Stomach smooth muscle (tissue), 2 donors: ENCODE results near the gene CPLANE1.

ENCODE experiments used
- H3K27ac ChIP-seq: one replicate; pipeline ENCODE4 v1.7.0; 2013; ENCODE audit warnings: mild to moderate bottlenecking, low read length, inconsistent platforms
- H3K27me3 ChIP-seq, 2 donors: one replicate each; pipeline ENCODE4 v1.7.0; 2013; ENCODE audit warnings: low read length in 2 of 2; ENCODE audit not compliant: insufficient read depth in 2 of 2, control insufficient read depth in 1 of 2
- H3K36me3 ChIP-seq, 2 donors: one replicate each; pipeline ENCODE4 v1.7.0; 2013; ENCODE audit warnings: low read length in 2 of 2; ENCODE audit not compliant: control insufficient read depth in 2 of 2, insufficient read depth in 2 of 2
- H3K4me1 ChIP-seq: one replicate; pipeline ENCODE4 v1.7.0; 2013; ENCODE audit warnings: low read length; ENCODE audit not compliant: control insufficient read depth, insufficient read depth
- H3K4me3 ChIP-seq, 2 donors: one replicate each; pipeline ENCODE4 v1.7.0; 2013; ENCODE audit warnings: low read length in 2 of 2
- H3K9ac ChIP-seq, 2 donors: one replicate each; pipeline ENCODE4 v1.7.0; 2013; ENCODE audit warnings: low read length in 2 of 2, mild to moderate bottlenecking in 1 of 2
- H3K9me3 ChIP-seq, 2 donors: one replicate each; pipeline ENCODE4 v1.7.0; 2013; ENCODE audit warnings: low read length in 2 of 2; ENCODE audit not compliant: control insufficient read depth in 2 of 2
- donor health status: healthy.
- donor health status: Pancreatic carcinoma.

Gene CPLANE1

DNA sequence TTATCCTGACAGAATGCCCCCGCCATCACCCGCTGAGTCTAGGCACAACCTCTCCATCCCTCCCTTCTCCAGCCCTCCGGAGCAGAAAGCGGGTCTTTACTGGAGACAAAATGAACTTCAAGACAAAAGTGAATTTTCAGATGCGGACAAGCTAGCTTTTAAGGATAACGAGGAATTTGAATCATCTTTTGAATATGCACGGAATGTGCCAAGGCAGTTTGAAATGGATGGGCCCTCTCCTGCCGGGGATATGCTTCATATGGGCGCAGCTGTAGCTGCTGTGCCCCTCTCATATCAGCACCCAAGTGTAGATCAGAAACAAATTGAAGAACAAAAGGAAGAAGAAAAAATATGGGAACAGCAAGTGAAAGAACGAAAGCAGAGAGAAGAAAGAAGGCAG, 37.5 kb downstream of the CPLANE1 start:
- peaks cover 18 to 22% of the 10 kb centered on the region in 2 donors for H3K36me3 ChIP-seq
- no peak overlapping the region for H3K4me3 ChIP-seq

DNA sequence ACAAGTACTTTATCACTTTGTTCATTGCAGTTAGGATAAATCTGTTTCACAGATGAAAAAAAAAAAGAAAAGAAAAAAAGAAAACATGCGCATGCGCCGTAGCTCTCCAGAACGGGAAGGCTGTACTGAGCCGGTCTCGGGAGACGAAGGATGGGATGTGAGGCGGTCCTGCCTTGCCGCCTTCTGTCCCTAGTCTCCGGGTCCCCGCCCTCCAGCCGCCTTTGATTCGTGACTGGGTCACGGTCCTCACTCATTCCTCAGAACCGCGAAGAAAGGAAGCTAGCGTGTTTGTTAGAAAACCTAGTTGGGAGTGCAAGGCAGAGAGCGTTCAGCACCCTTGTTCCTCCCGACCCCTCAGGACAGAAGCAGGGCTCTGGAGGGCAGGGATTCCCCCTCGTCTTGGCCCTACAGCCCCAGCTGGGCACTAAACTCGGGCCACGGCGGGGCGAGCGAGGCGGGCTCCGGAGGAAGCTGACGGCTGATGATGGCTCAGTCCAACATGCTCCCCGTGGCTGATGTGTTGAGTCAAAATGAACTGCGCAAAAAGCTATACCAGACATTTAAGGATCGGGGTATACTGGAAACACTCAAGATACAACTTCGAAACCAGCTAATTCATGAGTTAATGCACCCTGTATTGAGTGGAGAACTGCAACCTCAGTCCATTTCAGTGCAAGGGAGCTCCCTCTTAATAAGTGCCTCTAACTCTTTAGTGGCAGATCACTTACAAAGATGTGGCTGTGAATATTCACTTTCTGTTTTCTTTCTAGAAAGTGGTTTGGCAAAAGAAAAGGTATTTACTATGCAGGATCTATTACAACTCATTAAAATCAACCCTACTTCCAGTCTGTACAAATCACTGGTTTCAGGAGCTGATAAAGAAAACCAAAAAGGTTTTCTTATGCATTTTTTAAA, 40.0 kb downstream of the CPLANE1 start:
- Histone ChIP-seq H3K4me3 (peak overlapping the region in 1 of 2 donors; percentile 40), H3K4me1 (no peaks in the 10 kb centered on the region), H3K27me3 (no peaks in the 10 kb centered on the region), H3K9me3 (no peaks in the 10 kb centered on the region), H3K9ac (no peak overlapping the region), H3K27ac (no peak overlapping the region), H3K36me3 (peaks cover 9 to 15% of the 10 kb centered on the region in 2 donors)

More for the DNA sequence above, 37.5 kb downstream of the CPLANE1 start:
- H3K9me3 ChIP-seq, result no peaks in the 10 kb centered on the region
- no peak overlapping the region for H3K27ac ChIP-seq
- no peaks in the 10 kb centered on the region for H3K27me3 ChIP-seq
- H3K9ac ChIP-seq, result no peak overlapping the region
- no peaks in the 10 kb centered on the region for H3K4me1 ChIP-seq

DNA sequence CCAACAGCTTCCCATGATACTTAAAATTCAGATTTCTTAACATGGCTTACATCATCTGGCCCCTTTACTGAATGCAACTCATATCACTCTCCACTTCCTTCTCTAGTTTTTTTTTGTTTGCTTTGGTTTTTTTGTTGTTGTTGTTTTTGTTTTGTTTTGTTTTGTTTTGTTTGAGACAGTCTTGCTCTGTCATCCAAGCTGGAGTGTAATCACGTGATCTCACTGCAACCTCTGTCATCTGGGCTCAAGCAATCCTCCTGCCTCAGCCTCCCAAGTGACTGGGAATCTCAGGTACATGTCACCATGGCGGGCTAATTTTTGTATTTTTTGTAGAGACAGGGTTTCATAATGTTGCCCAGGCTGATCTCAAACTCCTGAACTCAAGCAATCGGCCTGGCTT, 41.4 kb downstream of the CPLANE1 start:
- Histone ChIP-seq H3K9me3 (no peaks in the 10 kb centered on the region), H3K9ac (no peak overlapping the region), H3K27me3 (no peaks in the 10 kb centered on the region), H3K4me1 (no peaks in the 10 kb centered on the region), H3K36me3 (peaks cover 10 to 12% of the 10 kb centered on the region in 2 donors), H3K4me3 (no peak overlapping the region), H3K27ac (no peak overlapping the region)

DNA sequence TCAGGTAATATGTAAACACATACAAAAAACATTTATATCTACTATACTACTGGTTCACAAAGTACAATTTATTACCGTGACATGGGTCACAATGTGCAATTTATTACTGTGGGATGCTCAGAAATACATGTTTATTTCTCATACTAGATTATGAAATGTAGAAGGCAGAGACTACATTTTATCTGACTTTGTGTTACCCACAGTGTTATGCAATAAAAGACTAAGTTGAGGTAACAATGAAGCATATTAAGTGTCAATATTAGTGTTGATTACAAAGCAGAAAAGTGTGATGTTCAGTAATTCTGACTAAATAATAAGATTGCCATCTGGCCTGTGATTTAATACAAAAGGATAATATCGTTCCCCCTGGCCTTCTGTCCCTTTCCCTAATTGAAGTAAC, 42.4 kb downstream of the CPLANE1 start:
- Histone ChIP-seq H3K9ac (no peak overlapping the region), H3K4me1 (no peaks in the 10 kb centered on the region), H3K9me3 (no peaks in the 10 kb centered on the region), H3K27ac (no peak overlapping the region), H3K36me3 (peaks cover 6 to 7% of the 10 kb centered on the region in 2 donors), H3K4me3 (no peak overlapping the region), H3K27me3 (no peaks in the 10 kb centered on the region)

DNA sequence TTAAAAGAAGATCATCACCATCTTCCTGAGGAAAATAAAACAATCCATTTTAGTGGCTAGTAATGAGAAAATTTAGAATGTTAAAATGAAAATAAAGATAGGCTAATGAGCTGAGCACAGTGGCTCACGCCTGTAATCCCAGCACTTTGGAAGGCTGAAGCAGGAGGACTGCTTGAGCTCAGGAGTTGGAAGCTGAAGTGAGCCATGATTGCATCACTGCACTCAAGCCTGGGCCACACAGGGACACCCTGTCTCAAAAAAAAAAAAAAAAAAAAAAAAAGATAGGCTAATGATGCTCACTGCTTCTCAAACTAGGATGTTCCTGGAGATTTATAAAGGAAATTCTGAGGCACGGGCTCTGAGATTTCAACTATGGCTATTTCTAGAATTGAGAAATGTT, 50.3 kb downstream of the CPLANE1 start:
- Histone ChIP-seq H3K36me3 (peaks cover 12 to 26% of the 10 kb centered on the region in 2 donors), H3K27me3 (no peaks in the 10 kb centered on the region), H3K27ac (no peak overlapping the region), H3K4me3 (no peak overlapping the region), H3K4me1 (no peaks in the 10 kb centered on the region), H3K9me3 (no peaks in the 10 kb centered on the region), H3K9ac (no peak overlapping the region)

DNA sequence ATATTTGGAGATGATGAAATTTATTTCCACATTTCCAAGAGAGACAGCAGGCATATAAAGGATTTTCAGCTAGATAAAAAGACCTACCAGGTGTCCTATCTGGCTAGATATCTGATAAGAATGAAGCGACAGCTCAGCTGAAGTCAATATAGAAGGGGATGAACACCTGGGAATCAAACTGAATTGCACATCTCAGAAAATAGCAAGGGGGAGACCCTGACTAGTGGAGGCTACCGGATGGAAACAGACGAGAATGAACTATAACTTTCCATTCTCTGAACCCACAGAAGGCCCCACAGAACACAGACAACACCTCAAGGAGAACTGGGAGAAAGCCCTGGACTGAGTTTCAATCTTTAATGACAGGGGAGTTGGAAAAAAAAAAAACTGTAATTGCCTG, 51.1 kb downstream of the CPLANE1 start:
- H3K27me3 ChIP-seq, result no peaks in the 10 kb centered on the region
- H3K27ac ChIP-seq, result no peak overlapping the region
- H3K4me3 ChIP-seq, result no peak overlapping the region
- H3K4me1 ChIP-seq, result no peaks in the 10 kb centered on the region
- peaks cover 7 to 26% of the 10 kb centered on the region in 2 donors for H3K36me3 ChIP-seq
- no peak overlapping the region for H3K9ac ChIP-seq
- no peaks in the 10 kb centered on the region for H3K9me3 ChIP-seq

DNA sequence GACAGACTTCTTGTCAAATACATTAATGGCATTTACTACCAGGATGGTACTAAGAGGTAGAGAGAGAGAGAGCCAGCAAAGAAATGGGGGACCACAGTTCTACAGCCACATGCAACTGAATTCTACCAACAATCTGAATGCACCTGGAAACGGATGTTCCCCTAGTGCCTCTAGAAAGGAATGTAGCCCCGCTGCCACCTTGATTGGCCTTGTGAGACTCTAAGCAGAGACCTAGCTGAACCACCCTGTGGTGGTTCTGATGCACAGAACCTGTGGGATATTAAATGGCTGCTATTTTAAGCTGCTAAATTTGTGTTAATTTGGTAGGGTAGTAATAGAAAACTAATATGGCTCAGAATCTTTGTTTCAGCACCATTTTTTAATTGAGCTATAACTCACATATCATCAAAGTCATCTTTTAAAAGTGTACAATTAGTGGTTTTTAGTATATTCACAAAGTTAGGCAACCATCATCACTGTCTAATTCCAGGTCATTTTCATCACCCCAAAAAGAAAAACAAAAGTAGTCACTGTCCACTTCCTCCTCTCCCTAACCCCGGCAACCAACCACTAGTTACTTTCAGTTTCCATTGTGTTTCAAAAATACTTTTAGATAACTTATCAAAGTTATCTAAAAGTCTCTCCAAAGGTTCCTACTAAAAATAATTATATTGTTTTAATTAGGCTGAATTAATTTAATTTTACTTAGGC, 51.7 kb downstream of the CPLANE1 start:
- peaks cover 8 to 26% of the 10 kb centered on the region in 2 donors for H3K36me3 ChIP-seq
- no peak overlapping the region for H3K27ac ChIP-seq
- no peak overlapping the region for H3K4me3 ChIP-seq

DNA sequence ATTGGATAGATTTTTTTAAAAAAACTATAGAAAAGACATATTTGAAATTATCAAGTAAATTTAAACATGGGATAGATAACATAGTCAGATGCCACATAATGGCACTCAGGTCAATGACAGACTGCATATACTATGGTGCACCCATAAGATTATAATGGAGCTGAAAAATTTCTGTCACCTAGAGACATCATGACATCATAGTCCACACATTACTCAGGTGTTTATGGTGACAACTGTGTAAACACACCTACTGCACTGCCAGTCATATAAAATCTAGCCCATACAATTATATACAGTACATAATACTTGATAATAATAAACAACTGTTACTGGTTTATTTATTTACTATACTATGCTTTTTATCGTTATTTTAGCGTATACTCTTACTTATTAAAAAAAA, 58.6 kb downstream of the CPLANE1 start:
- no peaks in the 10 kb centered on the region for H3K4me1 ChIP-seq
- no peak overlapping the region for H3K4me3 ChIP-seq
- H3K27me3 ChIP-seq, result no peaks in the 10 kb centered on the region
- peaks cover 6 to 16% of the 10 kb centered on the region in 2 donors for H3K36me3 ChIP-seq
- H3K27ac ChIP-seq, result no peak overlapping the region
- H3K9me3 ChIP-seq, result no peaks in the 10 kb centered on the region
- H3K9ac ChIP-seq, result no peak overlapping the region

More for the DNA sequence above, 51.7 kb downstream of the CPLANE1 start:
- no peaks in the 10 kb centered on the region for H3K4me1 ChIP-seq
- no peaks in the 10 kb centered on the region for H3K27me3 ChIP-seq
- H3K9ac ChIP-seq, result no peak overlapping the region
- H3K9me3 ChIP-seq, result no peaks in the 10 kb centered on the region

DNA sequence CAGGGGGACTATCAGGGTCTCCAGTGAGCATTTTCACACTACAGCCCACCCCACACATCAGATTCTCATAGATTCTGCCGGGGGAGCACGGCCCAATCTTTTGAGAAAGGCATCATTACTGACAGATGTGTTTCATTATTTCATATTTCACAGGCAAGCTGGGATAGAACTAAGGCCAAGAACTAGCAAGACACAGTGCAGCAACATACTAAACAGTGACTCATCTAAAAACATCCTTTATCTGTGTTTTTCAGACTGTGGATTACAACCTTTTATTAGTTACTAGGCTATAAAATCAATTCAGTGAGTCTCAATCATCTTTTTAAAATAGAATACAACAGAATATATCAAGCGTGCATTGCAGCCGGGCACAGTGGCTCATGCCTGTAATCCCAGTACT, 59.8 kb downstream of the CPLANE1 start:
- H3K9ac ChIP-seq, result no peak overlapping the region

DNA sequence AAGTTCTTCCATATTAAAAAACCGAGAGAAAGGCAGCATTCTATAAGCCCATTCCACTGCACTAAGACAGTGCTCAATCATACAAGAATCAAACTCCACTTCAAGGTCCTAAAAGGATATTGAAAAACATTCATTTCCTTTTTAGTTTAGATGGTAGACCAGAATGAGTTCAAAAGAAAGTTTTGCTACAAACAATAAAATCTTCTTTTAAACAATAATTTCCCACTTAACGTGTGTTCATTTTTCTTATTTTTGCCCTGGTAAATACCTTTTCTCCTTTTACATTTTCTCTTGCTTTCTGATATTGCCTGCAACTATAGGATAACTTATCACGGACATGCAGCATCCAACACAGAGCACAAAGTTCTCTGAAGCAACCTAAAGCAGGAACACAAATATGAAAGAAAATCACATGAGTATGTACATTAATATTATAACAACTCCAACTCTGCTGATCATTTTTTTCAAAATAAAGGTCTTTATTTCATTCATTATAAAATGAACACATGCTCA, 61.7 kb downstream of the CPLANE1 start:
- no peaks in the 10 kb centered on the region for H3K4me1 ChIP-seq
- H3K4me3 ChIP-seq, result no peak overlapping the region
- H3K9ac ChIP-seq, result no peak overlapping the region
- H3K27me3 ChIP-seq, result no peaks in the 10 kb centered on the region
- H3K9me3 ChIP-seq, result no peaks in the 10 kb centered on the region
- peaks cover 15 to 18% of the 10 kb centered on the region in 2 donors for H3K36me3 ChIP-seq
- no peak overlapping the region for H3K27ac ChIP-seq

More for the DNA sequence above, 59.8 kb downstream of the CPLANE1 start:
- Histone ChIP-seq H3K27me3 (no peaks in the 10 kb centered on the region), H3K4me1 (no peaks in the 10 kb centered on the region), H3K4me3 (no peak overlapping the region), H3K9me3 (no peaks in the 10 kb centered on the region), H3K36me3 (peaks cover 9 to 16% of the 10 kb centered on the region in 2 donors), H3K27ac (no peak overlapping the region)
